BJ (cell line): ENCODE measurements around the gene ALKBH7. TPM values are rescaled to one million over a fixed set of nuclear protein-coding genes. Genes with fewer than 3 reads are reported as not detected.

ENCODE experiments used
- CTCF ChIA-PET: fragments of 350-600 bp; formaldehyde crosslinking; extraction: SDS; loops from one replicate; lab custom pipeline; 2021; ENCODE audit warnings: antibody characterized with exemption, inconsistent platforms; lab: Yijun Ruan, JAX
- POLR2A ChIA-PET: fragments of 300-600 bp; sonication (Branson Sonifier 250); formaldehyde crosslinking; extraction: SDS; loops from one replicate; lab custom pipeline; 2021; ENCODE audit warnings: antibody characterized with exemption; lab: Charles Lee
- DNase-seq: peaks from one replicate; pipeline ENCODE4 v3.0.0-alpha.2; 2011; ENCODE audit warnings: low read depth
- H3K27me3 ChIP-seq: 2 replicates; pipeline ENCODE4 v1.6.0; 2011; ENCODE audit warnings: low read length; ENCODE audit not compliant: control insufficient read depth, insufficient read depth
- H3K36me3 ChIP-seq: 2 replicates; pipeline ENCODE4 v1.5.1; 2011; ENCODE audit warnings: low read length; ENCODE audit not compliant: control insufficient read depth, insufficient read depth
- H3K4me3 ChIP-seq: 2 replicates; pipeline ENCODE4 v1.5.1; 2011; ENCODE audit warnings: low read depth, mild to moderate bottlenecking, control low read depth, low read length
- CTCF ChIP-seq: IDR thresholded peaks from 2 replicates; pipeline ENCODE4 v1.5.1; 2011; ENCODE audit warnings: low read depth, mild to moderate bottlenecking, control low read depth, inconsistent platforms, low read length, moderate library complexity; ENCODE audit not compliant: insufficient read depth
- polyA plus RNA-seq: library from polyadenylated mRNA; depleted of rRNA; stranded (reverse); fragments of >200 nt; gene quantifications from 2 replicates; pipeline ENCODE4 v1.2.3, GENCODE V29; 2011

Gene ALKBH7
- polyA plus RNA-seq, 1 experiment: 40.9 TPM

- ChIA-PET CTCF (interaction anchor here (1.2 kb wide), 1 partner anchor 24 kb away, joined by 3 read pairs; the partner anchor contains the start of gene GTF2F1), POLR2A (interaction anchor here (0.6 kb wide), 1 partner anchor 23 kb away, joined by 3 read pairs; no protein-coding TSS in a partner anchor)
- Histone ChIP-seq H3K36me3 (peaks cover 61% of the 10 kb centered on the region), H3K27me3 (no peaks in the 10 kb centered on the region), H3K4me3 (no peak overlapping the region)
- TF ChIP-seq CTCF: no peak
- DNase-seq: no peak
Measured at GRCh38 chr19:6416658-6417405, 44.2 kb downstream of the ALKBH7 start.

- peak; percentile 46 for TF ChIP-seq CTCF
- no peak for DNase-seq
- no peaks in the 10 kb centered on the region for H3K27me3 ChIP-seq
- CTCF ChIA-PET: interaction anchor here (1.2 kb wide), 1 partner anchor 25 kb away, joined by 3 read pairs; the partner anchor contains the start of gene GTF2F1
- peaks cover 56% of the 10 kb centered on the region for H3K36me3 ChIP-seq
- POLR2A ChIA-PET: no interaction called here
- H3K4me3 ChIP-seq: no peak overlapping the region
Measured at GRCh38 chr19:6417713-6418561, 45.3 kb downstream of the ALKBH7 start.

GRCh38 chr19:6418562-6418932, 46.0 kb downstream of the ALKBH7 start:
- no peak overlapping the region for H3K4me3 ChIP-seq
- POLR2A ChIA-PET: no interaction called here
- CTCF ChIA-PET: interaction anchor here (0.8 kb wide), 1 partner anchor 9 kb away, joined by 3 read pairs; no protein-coding TSS in a partner anchor
- H3K27me3 ChIP-seq: no peaks in the 10 kb centered on the region
- no peak for TF ChIP-seq CTCF
- no peak for DNase-seq
- H3K36me3 ChIP-seq: peaks cover 56% of the 10 kb centered on the region

GRCh38 chr19:6421075-6422014, 48.8 kb downstream of the ALKBH7 start:
- Histone ChIP-seq H3K4me3 (no peak overlapping the region), H3K36me3 (peaks cover 40% of the 10 kb centered on the region), H3K27me3 (no peaks in the 10 kb centered on the region)
- DNase-seq: no peak
- TF ChIP-seq CTCF: no peak
- ChIA-PET CTCF (interaction anchor here (1.7 kb wide), 1 partner anchor 9 kb away, joined by 6 read pairs; no protein-coding TSS in a partner anchor), POLR2A (no interaction called here)
